Retinal pigment epithelial cell (primary cell): Measurements from ENCODE around the gene RSPH1.

Experiments used
- DNase-seq: peaks from one replicate; pipeline ENCODE4 v3.0.0-alpha.2; 2010; ENCODE audit warnings: low read depth
- H3K4me3 ChIP-seq: 2 replicates; pipeline ENCODE4 v1.5.1; 2011; ENCODE audit warnings: mild to moderate bottlenecking, low read length, control low read depth, moderate library complexity
- TF ChIP-seq, protein P1 (sequence below): conservative IDR thresholded peaks from 2 replicates; pipeline ENCODE4 v1.5.1; 2011; ENCODE audit warnings: low read depth, low read length, control low read depth, inconsistent platforms

Gene RSPH1

DNA sequence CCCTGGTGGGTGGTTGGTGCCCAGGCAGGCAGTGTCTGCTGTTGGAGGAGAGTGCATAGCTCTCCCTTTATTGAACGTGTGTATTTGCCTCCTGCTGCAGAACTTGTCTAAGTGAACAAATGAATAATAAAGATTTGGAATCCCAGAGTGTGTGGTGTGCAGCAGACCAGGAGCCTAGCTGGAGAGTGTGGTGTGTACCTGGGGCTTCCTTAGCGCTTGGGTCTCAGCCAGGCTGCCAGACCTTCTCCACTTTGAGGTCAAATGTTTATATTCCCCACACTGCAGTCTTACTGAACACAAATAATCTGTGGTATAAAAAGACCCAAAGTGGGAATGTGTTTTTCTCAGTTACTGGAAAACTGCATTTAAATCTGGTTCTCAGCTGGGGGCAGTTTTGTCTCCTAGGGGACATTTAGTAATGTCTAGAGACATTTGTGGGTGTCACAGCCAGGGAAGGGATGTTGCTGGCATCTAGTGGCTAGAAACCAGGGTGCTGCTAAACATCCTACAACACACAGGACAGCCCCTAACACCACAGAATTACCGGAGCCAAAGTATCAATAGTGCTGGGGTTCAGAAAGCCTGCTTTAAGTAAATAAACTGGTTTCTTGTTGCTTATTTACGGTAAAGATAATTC, 41.2 kb upstream of the RSPH1 start:
- H3K4me3 ChIP-seq = no peak overlapping the region
- no peak for DNase-seq
- TF ChIP-seq, protein P1, sequence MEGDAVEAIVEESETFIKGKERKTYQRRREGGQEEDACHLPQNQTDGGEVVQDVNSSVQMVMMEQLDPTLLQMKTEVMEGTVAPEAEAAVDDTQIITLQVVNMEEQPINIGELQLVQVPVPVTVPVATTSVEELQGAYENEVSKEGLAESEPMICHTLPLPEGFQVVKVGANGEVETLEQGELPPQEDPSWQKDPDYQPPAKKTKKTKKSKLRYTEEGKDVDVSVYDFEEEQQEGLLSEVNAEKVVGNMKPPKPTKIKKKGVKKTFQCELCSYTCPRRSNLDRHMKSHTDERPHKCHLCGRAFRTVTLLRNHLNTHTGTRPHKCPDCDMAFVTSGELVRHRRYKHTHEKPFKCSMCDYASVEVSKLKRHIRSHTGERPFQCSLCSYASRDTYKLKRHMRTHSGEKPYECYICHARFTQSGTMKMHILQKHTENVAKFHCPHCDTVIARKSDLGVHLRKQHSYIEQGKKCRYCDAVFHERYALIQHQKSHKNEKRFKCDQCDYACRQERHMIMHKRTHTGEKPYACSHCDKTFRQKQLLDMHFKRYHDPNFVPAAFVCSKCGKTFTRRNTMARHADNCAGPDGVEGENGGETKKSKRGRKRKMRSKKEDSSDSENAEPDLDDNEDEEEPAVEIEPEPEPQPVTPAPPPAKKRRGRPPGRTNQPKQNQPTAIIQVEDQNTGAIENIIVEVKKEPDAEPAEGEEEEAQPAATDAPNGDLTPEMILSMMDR = peak; percentile 53

GRCh38 chr21:42536601-42537000, 40.6 kb upstream of the RSPH1 start:
- TF ChIP-seq, protein P1 = no peak
- no peak overlapping the region for H3K4me3 ChIP-seq
- no peak for DNase-seq

DNA sequence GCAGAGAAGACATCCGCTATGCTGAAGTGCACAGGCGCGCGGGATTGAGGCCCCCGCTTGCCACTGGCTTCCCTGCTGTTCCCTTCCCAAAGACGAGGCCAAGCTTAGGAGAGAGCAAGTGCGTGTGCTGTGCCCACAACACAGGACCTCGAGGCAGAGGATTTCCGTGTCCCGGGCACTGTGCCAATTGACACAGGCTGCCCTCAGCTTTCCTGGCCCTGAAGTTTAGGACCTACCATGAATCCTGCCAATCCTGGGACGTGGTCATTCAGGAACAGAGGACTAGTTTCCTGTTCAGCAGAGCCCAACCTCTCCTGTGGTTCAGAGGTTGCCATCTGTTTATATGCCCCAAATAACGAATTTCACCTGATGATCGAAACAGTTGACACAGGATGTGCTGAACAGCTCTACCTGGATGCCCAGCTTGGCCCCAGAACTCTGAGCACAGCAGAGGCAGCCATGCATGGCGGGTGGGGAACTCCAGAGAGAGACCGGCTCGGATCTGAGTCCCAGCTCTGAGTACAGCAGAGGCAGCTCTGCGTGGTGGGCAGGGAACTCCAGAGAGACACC, 39.7 kb upstream of the RSPH1 start:
- DNase-seq = no peak
- TF ChIP-seq, protein P1 = no peak

GRCh38 chr21:42534421-42535378, 38.7 kb upstream of the RSPH1 start:
- no peak overlapping the region for H3K4me3 ChIP-seq
- DNase-seq = no peak
- TF ChIP-seq, protein P1 = no peak

More for the DNA sequence above, 39.7 kb upstream of the RSPH1 start:
- no peak overlapping the region for H3K4me3 ChIP-seq

DNA sequence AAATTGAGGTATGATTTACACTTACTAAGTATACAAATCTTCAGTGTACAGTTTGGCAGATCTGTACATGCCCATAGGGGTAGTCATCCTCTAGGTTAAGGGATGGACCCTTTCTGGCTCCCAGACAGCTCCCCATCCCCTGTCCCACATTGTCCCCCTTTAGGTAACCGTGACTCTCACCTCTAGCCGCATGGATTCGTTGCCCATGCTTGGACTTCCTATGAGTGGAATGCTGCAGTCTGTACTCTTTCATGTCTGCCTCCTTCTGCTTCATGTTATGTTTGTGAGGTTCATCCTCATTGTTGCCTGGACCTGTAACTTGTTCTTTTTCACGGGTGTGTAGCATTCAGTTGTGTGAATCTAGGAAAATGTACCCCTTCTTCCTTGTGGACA, 37.9 kb upstream of the RSPH1 start:
- TF ChIP-seq, protein P1 = no peak
- DNase-seq = no peak
- no peak overlapping the region for H3K4me3 ChIP-seq

- no peak for DNase-seq
- TF ChIP-seq, protein P1 = no peak
- no peak overlapping the region for H3K4me3 ChIP-seq
These were observed 37.4 kb upstream of the RSPH1 start for GRCh38 chr21:42533306-42533962.
